ENCODE measurements around the gene ADRB2.
A peak's percentile ranks its signal among the peaks of the same experiment; 100 is the strongest.

The ADRB2 gene

DNA sequence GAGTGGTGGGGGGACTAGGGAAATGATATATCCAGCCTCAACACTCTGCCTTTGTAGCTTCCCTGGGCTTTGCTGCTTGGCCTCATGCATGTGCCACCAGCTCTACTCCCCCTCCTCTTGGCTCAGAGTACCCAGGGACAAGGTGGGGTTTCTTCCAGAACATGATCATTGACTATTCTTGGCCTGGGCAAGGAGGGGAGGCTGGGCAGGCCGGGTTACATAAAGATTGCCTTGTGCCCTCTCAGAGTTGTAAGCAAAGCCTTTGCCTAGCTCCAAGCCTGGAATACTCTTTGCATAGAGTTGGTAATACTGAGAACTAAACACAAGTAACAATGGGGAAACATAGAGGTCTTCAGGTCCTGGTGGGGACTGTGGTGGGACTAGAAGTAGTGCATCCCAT lies 11.9 kb downstream of the ADRB2 start:
- Histone ChIP-seq H3K9me3 (ENCODE audit: control insufficient read depth, low read length) (no peaks in the 10 kb centered on the region), H3K4me3 (ENCODE audit: insufficient read depth, low read depth, low read length, poor library complexity, severe bottlenecking) (no peak overlapping the region), H3K27ac (ENCODE audit: insufficient read depth, low read length, poor library complexity, severe bottlenecking) (no peak overlapping the region), H3K4me1 (ENCODE audit: control insufficient read depth, insufficient read depth, low read length, poor library complexity, severe bottlenecking) (no peaks in the 10 kb centered on the region), H3K27me3 (replicated peaks; ENCODE audit: control insufficient read depth, insufficient read depth, low read length, poor library complexity, severe bottlenecking) (no peaks in the 10 kb centered on the region), H3K36me3 (ENCODE audit: control insufficient read depth, insufficient read depth, low read length) (no peaks in the 10 kb centered on the region)
- no peak for DNase-seq

DNA sequence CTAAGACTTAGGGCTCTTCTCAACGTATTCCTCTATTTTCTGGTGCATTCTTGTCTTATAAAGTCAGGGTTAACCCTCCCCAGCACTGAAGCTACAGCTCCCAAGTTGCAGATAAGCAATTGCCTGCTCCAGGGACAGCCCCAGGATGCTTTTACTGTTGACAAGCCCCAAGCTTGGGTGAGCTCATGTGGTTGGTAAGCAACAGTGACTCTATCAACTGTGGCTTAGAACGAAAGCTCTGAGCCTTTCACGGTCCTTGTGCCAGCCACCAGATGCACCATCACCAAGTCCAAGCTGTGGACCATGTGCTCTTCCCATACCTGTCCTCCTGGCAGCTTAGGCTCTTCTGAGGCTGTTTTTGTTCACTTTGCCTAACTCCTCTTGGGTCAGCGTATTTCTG lies 13.5 kb downstream of the ADRB2 start:
- Histone ChIP-seq H3K27me3 (replicated peaks; ENCODE audit: control insufficient read depth, insufficient read depth, low read length, poor library complexity, severe bottlenecking) (no peaks in the 10 kb centered on the region), H3K27ac (ENCODE audit: insufficient read depth, low read length, poor library complexity, severe bottlenecking) (no peak overlapping the region), H3K4me3 (ENCODE audit: insufficient read depth, low read depth, low read length, poor library complexity, severe bottlenecking) (no peak overlapping the region), H3K36me3 (ENCODE audit: control insufficient read depth, insufficient read depth, low read length) (no peaks in the 10 kb centered on the region), H3K9me3 (ENCODE audit: control insufficient read depth, low read length) (no peaks in the 10 kb centered on the region), H3K4me1 (ENCODE audit: control insufficient read depth, insufficient read depth, low read length, poor library complexity, severe bottlenecking) (no peaks in the 10 kb centered on the region)
- no peak for DNase-seq

DNA sequence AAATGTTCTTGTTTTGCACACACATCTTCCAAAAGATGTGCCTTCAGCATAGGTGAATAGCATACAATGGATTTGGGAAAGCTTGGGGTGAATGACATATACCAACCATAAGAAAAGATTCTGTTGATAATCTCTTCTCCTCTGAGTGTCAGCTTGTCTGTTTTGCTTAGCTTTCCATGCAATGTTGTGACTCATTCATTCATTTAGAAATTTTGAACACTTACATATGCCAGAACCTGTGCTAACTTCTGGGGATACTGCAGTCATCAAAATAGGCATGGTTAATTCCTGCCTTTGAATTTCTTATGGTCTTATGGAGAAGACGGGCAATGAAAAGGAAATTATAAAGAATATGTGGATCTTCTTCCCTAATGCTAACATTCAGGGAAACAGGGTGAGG lies 14.1 kb downstream of the ADRB2 start:
- H3K4me3 ChIP-seq (ENCODE audit: insufficient read depth, low read depth, low read length, poor library complexity, severe bottlenecking): no peak overlapping the region
- H3K27ac ChIP-seq (ENCODE audit: insufficient read depth, low read length, poor library complexity, severe bottlenecking): no peak overlapping the region
- no peaks in the 10 kb centered on the region for H3K27me3 ChIP-seq (replicated peaks; ENCODE audit: control insufficient read depth, insufficient read depth, low read length, poor library complexity, severe bottlenecking)
- no peaks in the 10 kb centered on the region for H3K4me1 ChIP-seq (ENCODE audit: control insufficient read depth, insufficient read depth, low read length, poor library complexity, severe bottlenecking)
- H3K9me3 ChIP-seq (ENCODE audit: control insufficient read depth, low read length): no peaks in the 10 kb centered on the region
- no peaks in the 10 kb centered on the region for H3K36me3 ChIP-seq (ENCODE audit: control insufficient read depth, insufficient read depth, low read length)
- DNase-seq: no peak

DNA sequence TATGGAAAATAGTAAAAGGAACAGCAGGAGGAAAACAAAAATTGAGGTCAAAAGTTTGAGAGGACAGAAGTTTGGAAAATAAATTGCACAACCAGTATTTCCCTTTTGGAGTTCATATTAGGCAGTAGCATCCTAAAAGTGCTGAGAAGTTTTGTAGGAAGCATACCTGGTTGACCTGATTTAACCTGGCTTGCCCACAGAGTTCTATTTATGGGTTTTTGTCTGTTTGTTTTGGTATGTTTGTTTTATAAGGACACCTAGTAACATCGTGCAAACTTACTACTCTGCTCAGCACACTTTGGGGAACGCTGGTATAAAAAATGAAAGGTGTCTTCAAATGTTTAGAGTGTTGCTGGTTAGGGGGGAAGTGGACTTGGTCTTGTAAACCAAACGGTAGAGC lies 15.1 kb downstream of the ADRB2 start:
- H3K4me3 ChIP-seq (ENCODE audit: insufficient read depth, low read depth, low read length, poor library complexity, severe bottlenecking): no peak overlapping the region
- no peaks in the 10 kb centered on the region for H3K9me3 ChIP-seq (ENCODE audit: control insufficient read depth, low read length)
- H3K36me3 ChIP-seq (ENCODE audit: control insufficient read depth, insufficient read depth, low read length): no peaks in the 10 kb centered on the region
- no peaks in the 10 kb centered on the region for H3K27me3 ChIP-seq (replicated peaks; ENCODE audit: control insufficient read depth, insufficient read depth, low read length, poor library complexity, severe bottlenecking)
- no peak overlapping the region for H3K27ac ChIP-seq (ENCODE audit: insufficient read depth, low read length, poor library complexity, severe bottlenecking)
- no peak for DNase-seq
- H3K4me1 ChIP-seq (ENCODE audit: control insufficient read depth, insufficient read depth, low read length, poor library complexity, severe bottlenecking): no peaks in the 10 kb centered on the region

DNA sequence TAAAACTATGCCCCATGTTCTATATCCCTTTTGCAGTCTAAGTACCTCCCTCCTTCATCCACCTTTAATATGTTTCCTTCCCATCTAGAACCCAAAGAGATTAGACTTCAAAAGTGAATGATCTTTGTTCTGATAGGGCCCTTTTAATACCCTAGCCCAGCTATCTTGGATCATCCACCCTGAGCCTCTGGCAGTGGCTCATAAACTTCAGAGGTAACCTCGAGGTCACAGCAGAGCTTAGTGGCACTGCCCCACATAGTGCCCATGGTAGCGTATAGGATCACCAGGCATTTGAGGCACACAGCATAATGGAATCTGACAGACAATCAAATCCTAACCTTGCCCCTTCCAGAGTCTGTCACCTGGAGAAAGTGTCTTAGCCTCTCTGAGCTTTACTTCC lies 15.8 kb downstream of the ADRB2 start:
- H3K36me3 ChIP-seq (ENCODE audit: control insufficient read depth, insufficient read depth, low read length): no peaks in the 10 kb centered on the region
- no peak overlapping the region for H3K27ac ChIP-seq (ENCODE audit: insufficient read depth, low read length, poor library complexity, severe bottlenecking)
- H3K9me3 ChIP-seq (ENCODE audit: control insufficient read depth, low read length): no peaks in the 10 kb centered on the region
- no peak for DNase-seq
- H3K27me3 ChIP-seq (replicated peaks; ENCODE audit: control insufficient read depth, insufficient read depth, low read length, poor library complexity, severe bottlenecking): no peaks in the 10 kb centered on the region
- no peak overlapping the region for H3K4me3 ChIP-seq (ENCODE audit: insufficient read depth, low read depth, low read length, poor library complexity, severe bottlenecking)
- no peaks in the 10 kb centered on the region for H3K4me1 ChIP-seq (ENCODE audit: control insufficient read depth, insufficient read depth, low read length, poor library complexity, severe bottlenecking)

DNA sequence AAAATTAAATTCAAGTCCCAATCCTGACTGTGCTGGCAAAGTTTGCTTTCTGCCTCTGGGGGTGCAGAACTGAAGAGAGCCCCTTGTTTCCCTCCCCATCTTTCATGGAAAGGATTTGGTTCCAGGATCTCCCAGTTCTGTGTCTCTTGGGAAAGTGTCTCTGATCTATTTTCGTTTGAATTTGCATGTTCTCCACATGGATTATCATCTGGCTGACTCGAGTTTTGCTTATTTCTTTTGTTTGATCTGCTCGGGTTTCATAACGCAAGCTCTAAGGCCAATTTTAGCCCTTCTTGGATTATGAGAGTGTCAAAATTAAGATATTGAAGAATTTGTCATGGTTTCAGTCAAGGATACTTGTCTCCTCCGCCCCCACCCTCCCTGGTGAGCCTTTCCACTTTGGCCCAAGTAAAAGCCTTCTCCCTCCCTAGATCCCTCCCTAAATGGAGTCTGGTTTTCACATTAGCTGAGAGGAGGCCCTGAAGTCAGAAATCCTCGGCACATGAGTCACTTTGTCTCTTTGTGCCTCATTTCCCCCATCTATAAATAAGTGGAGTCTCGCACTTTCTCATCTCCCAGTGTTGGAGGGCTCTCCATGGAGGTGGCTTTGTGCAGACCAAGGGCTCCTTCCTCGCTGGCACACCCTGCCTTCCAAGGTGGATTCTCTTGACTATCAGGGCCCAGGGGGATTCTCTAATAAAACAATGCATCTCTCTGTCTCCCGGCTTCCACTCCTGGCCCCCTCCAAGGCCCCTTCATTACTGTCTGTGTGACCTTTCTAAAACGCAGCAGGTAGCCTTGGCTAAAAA lies 17.3 kb downstream of the ADRB2 start:
- no peak for DNase-seq
- no peaks in the 10 kb centered on the region for H3K36me3 ChIP-seq (ENCODE audit: control insufficient read depth, insufficient read depth, low read length)
- H3K4me3 ChIP-seq (ENCODE audit: insufficient read depth, low read depth, low read length, poor library complexity, severe bottlenecking): no peak overlapping the region
- peaks cover 5% of the 10 kb centered on the region for H3K4me1 ChIP-seq (ENCODE audit: control insufficient read depth, insufficient read depth, low read length, poor library complexity, severe bottlenecking)
- H3K27ac ChIP-seq (ENCODE audit: insufficient read depth, low read length, poor library complexity, severe bottlenecking): no peak overlapping the region
- H3K9me3 ChIP-seq (ENCODE audit: control insufficient read depth, low read length): no peaks in the 10 kb centered on the region
- H3K27me3 ChIP-seq (replicated peaks; ENCODE audit: control insufficient read depth, insufficient read depth, low read length, poor library complexity, severe bottlenecking): no peaks in the 10 kb centered on the region

DNA sequence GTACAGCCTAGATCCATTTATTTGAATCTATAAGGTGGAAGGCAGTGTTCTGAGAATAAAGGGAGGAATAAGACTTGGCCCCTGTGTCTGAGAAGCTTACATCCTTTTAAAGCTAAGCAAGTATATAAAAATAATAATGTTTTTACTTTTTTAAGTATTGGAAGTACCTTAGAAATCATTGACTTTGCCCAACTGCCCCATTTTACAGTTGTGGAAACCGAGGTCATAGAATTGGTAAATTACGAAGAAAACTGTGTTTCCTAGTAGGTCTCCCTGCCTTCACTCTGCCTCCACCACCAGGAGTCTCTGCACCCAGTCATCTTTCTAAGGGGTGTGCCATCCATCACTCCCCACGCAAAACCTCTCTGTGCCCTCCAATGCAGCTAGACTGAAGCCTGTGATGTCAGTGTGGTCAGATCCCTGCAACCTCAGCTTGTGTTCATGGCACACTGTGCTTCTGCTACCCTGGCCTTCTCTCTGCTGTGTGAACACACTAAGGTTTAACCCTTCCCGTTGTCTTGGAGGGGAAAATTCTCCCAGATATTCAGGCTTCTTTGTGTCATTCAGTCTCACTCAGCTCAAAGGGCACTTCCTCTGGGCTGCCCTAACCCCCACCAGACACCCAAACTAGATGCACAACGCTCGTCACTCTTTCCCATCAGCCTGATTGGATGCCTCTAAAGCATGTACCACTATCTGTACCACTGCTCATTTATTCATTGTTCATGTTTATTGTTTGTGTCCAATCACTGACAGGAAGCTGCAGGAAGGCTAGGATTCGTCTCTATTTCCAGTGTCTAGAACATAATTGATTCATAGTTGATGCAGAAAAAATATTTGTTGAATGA lies 18.2 kb downstream of the ADRB2 start:
- no peak overlapping the region for H3K27ac ChIP-seq (ENCODE audit: insufficient read depth, low read length, poor library complexity, severe bottlenecking)
- H3K36me3 ChIP-seq (ENCODE audit: control insufficient read depth, insufficient read depth, low read length): no peaks in the 10 kb centered on the region
- peaks cover 12% of the 10 kb centered on the region for H3K4me1 ChIP-seq (ENCODE audit: control insufficient read depth, insufficient read depth, low read length, poor library complexity, severe bottlenecking)
- H3K27me3 ChIP-seq (replicated peaks; ENCODE audit: control insufficient read depth, insufficient read depth, low read length, poor library complexity, severe bottlenecking): no peaks in the 10 kb centered on the region
- no peak overlapping the region for H3K4me3 ChIP-seq (ENCODE audit: insufficient read depth, low read depth, low read length, poor library complexity, severe bottlenecking)
- no peaks in the 10 kb centered on the region for H3K9me3 ChIP-seq (ENCODE audit: control insufficient read depth, low read length)
- DNase-seq: peak; percentile 29 to 49 (median 35)

DNA sequence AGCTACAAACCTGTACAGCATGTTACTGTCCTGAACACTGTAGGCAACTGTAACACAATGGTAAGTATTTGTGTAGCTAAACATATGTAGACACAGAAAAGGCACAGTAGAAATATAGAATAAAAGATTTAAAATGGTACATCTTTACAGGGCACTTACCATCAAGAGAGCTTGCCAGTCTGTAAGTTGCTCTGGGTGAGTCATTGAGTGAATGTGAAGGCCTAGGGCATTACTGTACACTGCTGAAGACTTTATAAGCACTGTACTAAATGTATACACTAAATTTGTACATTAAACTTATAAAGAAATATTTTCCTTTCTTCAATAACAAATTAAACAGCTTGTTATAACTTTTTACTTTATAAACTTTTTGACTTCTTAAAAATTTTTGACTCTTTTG lies 20.5 kb downstream of the ADRB2 start:
- no peaks in the 10 kb centered on the region for H3K36me3 ChIP-seq (ENCODE audit: control insufficient read depth, insufficient read depth, low read length)
- H3K4me1 ChIP-seq (ENCODE audit: control insufficient read depth, insufficient read depth, low read length, poor library complexity, severe bottlenecking): peaks cover 12% of the 10 kb centered on the region
- H3K4me3 ChIP-seq (ENCODE audit: insufficient read depth, low read depth, low read length, poor library complexity, severe bottlenecking): no peak overlapping the region
- H3K9me3 ChIP-seq (ENCODE audit: control insufficient read depth, low read length): no peaks in the 10 kb centered on the region
- H3K27ac ChIP-seq (ENCODE audit: insufficient read depth, low read length, poor library complexity, severe bottlenecking): no peak overlapping the region
- DNase-seq: no peak
- H3K27me3 ChIP-seq (replicated peaks; ENCODE audit: control insufficient read depth, insufficient read depth, low read length, poor library complexity, severe bottlenecking): no peaks in the 10 kb centered on the region

DNA sequence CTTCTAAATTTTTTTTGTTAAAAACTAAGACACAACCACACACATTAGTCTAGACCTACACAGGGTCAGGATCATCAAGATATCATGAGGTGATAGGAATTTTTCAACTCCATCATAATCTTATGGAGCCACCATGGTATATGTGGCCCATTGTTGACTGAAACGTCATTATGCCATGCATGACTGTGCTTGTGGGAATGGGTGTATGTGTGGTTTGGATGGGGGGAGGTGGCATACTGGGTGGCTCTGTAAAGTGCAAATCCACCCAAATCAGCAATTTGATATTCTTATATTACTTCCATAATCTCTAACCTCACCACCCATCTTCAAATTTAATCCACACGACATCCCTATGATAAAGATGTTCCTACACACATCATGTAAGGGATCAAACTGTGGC lies 21.0 kb downstream of the ADRB2 start:
- Histone ChIP-seq H3K9me3 (ENCODE audit: control insufficient read depth, low read length) (no peaks in the 10 kb centered on the region), H3K27ac (ENCODE audit: insufficient read depth, low read length, poor library complexity, severe bottlenecking) (no peak overlapping the region), H3K36me3 (ENCODE audit: control insufficient read depth, insufficient read depth, low read length) (no peaks in the 10 kb centered on the region), H3K4me1 (ENCODE audit: control insufficient read depth, insufficient read depth, low read length, poor library complexity, severe bottlenecking) (peaks cover 12% of the 10 kb centered on the region), H3K4me3 (ENCODE audit: insufficient read depth, low read depth, low read length, poor library complexity, severe bottlenecking) (no peak overlapping the region), H3K27me3 (replicated peaks; ENCODE audit: control insufficient read depth, insufficient read depth, low read length, poor library complexity, severe bottlenecking) (no peaks in the 10 kb centered on the region)
- no peak for DNase-seq

DNA sequence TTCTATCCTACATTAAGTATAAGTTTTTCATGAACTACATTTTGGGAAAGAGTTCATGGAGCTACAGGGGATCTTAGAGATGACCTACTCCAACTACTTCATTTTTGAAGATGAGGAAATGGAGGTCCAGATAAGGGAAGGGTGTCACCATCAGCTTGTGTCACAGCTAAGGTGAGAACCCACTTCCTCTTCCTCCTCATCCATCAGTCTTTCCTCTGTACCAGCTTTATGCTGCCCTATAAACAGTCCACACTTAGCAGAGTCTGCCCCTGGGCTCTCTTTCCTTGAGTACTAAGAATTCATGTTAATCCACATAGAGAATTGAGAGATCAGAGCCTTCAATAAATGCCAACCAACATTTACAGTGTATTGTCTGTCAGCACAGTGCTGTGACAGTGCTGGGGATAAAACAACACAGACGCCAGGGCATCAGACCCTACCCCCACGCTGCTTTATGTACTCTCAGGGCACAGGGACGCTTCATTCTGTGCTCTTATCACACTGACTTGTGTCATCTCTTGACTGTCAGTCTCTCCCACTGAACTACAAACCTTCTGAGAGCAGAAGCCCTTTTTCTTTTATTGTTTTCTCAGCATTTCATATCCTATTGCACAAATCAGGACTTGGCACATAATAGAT lies 22.1 kb downstream of the ADRB2 start:
- Histone ChIP-seq H3K36me3 (ENCODE audit: control insufficient read depth, insufficient read depth, low read length) (no peaks in the 10 kb centered on the region), H3K4me3 (ENCODE audit: insufficient read depth, low read depth, low read length, poor library complexity, severe bottlenecking) (peak overlapping the region; percentile 10), H3K9me3 (ENCODE audit: control insufficient read depth, low read length) (no peaks in the 10 kb centered on the region), H3K27me3 (replicated peaks; ENCODE audit: control insufficient read depth, insufficient read depth, low read length, poor library complexity, severe bottlenecking) (no peaks in the 10 kb centered on the region), H3K27ac (ENCODE audit: insufficient read depth, low read length, poor library complexity, severe bottlenecking) (no peak overlapping the region), H3K4me1 (ENCODE audit: control insufficient read depth, insufficient read depth, low read length, poor library complexity, severe bottlenecking) (peaks cover 12% of the 10 kb centered on the region)
- DNase-seq: no peak

Data from effector memory CD4-positive, alpha-beta T cell (primary cell).